ENCODE data around the gene NUDT21. TPM values are rescaled to one million over a fixed set of nuclear protein-coding genes. Genes with fewer than 3 reads are reported as not detected.

NUDT21 gene
- total RNA-seq, 2 donors from 2014 or later: 9.2 to 24.6 TPM

- Histone ChIP-seq H3K27ac (no peak overlapping the region), H3K4me1 (peaks cover 15% of the 10 kb centered on the region), H3K4me3 (no peak overlapping the region), H3K9me3 (no peaks in the 10 kb centered on the region), H3K36me3 (replicated peaks in 1 of 2; ENCODE audit: insufficient read depth in 1 of 2, low read depth in 2 of 2) (peaks cover 0 to 6% of the 10 kb centered on the region in 2 donors), H3K27me3 (no peaks in the 10 kb centered on the region)
- no peak for TF ChIP-seq POLR2A (IDR thresholded peaks at IDR 0.05)
- TF ChIP-seq CTCF (IDR thresholded peaks at IDR 0.05): no peak
- 72 to 92% methylated on average over 4 to 5 of the region's 5 CpGs for WGBS, 2 donors
- DNase-seq (no peak), ATAC-seq (no peak)
- intact Hi-C loops (cut with DNase I): no loop called here
Measured at GRCh38 chr16:56411123-56411522, 40.0 kb downstream of the NUDT21 start.

GRCh38 chr16:56409195-56409594 is 41.9 kb downstream of the NUDT21 start:
- 22 to 24% methylated on average over 4 of the region's 4 CpGs for WGBS, 2 donors
- DNase-seq: peak in 3 of 4 donors; percentile 28 to 51 (median 47)
- peak; percentile 84 for ATAC-seq
- Histone ChIP-seq H3K4me1 (peaks cover 15% of the 10 kb centered on the region), H3K36me3 (replicated peaks in 1 of 2; ENCODE audit: insufficient read depth in 1 of 2, low read depth in 2 of 2) (peaks cover 0 to 11% of the 10 kb centered on the region in 2 donors), H3K27ac (peak overlapping the region in 3 of 4 donors; percentile 24 to 77 (median 56)), H3K4me3 (no peak overlapping the region), H3K9me3 (no peaks in the 10 kb centered on the region), H3K27me3 (no peaks in the 10 kb centered on the region)
- TF ChIP-seq CTCF (IDR thresholded peaks at IDR 0.05) (no peak), POLR2A (IDR thresholded peaks at IDR 0.05) (no peak)
- intact Hi-C loops (cut with DNase I): no loop called here

- ATAC-seq (peak; percentile 72), DNase-seq (peak in 1 of 4 donors; percentile 19)
- WGBS, 2 donors: 76 to 77% methylated on average over 7 of the region's 7 CpGs
- H3K9me3 ChIP-seq: no peaks in the 10 kb centered on the region
- no peaks in the 10 kb centered on the region for H3K27me3 ChIP-seq
- H3K27ac ChIP-seq: peak overlapping the region; percentile 19 to 77 (median 40)
- TF ChIP-seq CTCF (IDR thresholded peaks at IDR 0.05): no peak
- TF ChIP-seq POLR2A (IDR thresholded peaks at IDR 0.05): no peak
- intact Hi-C loops (cut with DNase I): no loop called here
- H3K36me3 ChIP-seq (replicated peaks in 1 of 2; ENCODE audit: insufficient read depth in 1 of 2, low read depth in 2 of 2): peaks cover 0 to 11% of the 10 kb centered on the region in 2 donors
- peaks cover 15% of the 10 kb centered on the region for H3K4me1 ChIP-seq
- no peak overlapping the region for H3K4me3 ChIP-seq
Measured at GRCh38 chr16:56408379-56409098, 42.6 kb downstream of the NUDT21 start.

GRCh38 chr16:56405977-56406672 is 45.0 kb downstream of the NUDT21 start:
- Histone ChIP-seq H3K36me3 (replicated peaks in 1 of 2; ENCODE audit: insufficient read depth in 1 of 2, low read depth in 2 of 2) (peaks cover 0 to 29% of the 10 kb centered on the region in 2 donors), H3K4me3 (no peak overlapping the region), H3K9me3 (no peaks in the 10 kb centered on the region), H3K27ac (no peak overlapping the region), H3K4me1 (peaks cover 15% of the 10 kb centered on the region), H3K27me3 (no peaks in the 10 kb centered on the region)
- ATAC-seq (no peak), DNase-seq (no peak)
- 63 to 86% methylated on average over 4 of the region's 4 CpGs for WGBS, 2 donors
- TF ChIP-seq CTCF (IDR thresholded peaks at IDR 0.05): no peak
- TF ChIP-seq POLR2A (IDR thresholded peaks at IDR 0.05): no peak
- intact Hi-C loops (cut with DNase I): no loop called here
